ENCODE data around the gene C1QTNF1.

The C1QTNF1 gene

GRCh38 chr17:79097226-79098055, 73.5 kb downstream of the C1QTNF1 start:
- DNase-seq: no peak

GRCh38 chr17:79098282-79098867, 74.4 kb downstream of the C1QTNF1 start:
- DNase-seq: no peak

Data from islet precursor cell (in vitro differentiated cells).